HG02623 (cell line): Measurements from ENCODE around the gene UBE4A.

Experiments used
- ATAC-seq: cut with Tn5 transposase; IDR thresholded peaks from one replicate; pipeline ENCODE4 v1.9.1; 2021; ENCODE audit warnings: moderate library complexity; ENCODE audit not compliant: unreplicated experiment

UBE4A gene

DNA sequence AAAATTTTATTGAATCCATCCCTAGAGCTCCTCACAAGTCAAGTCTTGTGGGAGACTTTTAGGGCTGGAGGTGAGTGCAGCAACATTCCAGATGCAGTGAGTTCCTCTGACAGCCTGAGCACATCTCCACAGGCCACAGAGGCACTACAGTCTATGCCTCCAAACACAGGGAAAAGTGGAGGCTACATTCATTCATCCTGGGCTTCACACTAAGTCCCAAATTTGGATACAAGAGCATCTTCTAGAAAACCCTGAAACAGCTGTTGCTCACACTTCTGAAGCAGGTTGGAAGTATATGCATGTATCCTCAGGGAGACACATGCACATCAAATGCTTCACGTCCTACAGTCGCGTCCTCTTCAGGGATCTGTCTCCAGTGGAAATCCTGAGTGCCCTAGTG, 18.1 kb upstream of the UBE4A start:
- no peak for ATAC-seq

DNA sequence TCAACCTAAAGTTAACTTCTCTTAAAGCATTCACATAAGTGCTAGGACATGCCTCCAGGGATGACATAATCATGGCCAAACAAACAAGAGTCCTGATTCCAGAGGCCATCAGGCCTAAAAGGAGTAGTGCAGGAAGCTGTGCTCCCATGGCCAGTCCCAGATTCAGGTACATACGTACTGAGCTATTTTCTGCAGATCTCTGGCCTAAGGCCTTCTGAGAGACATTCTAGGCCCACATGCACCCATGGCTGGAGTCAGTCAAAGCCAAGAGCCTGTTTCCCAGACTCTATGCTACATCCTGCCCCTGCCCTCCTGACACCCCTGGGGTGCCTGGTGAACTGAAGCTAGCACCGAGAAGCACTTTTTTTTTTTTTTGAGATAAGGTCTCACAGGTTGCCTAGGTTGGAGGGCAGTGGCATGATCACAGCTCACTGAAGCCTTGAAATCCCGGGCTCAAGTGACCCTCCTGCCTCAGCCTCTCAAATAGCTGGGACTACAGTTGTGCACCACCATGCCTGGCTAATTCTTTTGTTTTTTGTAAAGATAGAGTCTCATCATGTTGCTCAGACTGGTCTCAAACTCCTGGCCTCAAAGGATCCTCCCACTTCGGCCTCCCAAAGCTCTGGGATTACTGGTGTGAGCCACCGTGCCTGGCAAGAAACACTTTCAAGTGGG, 17.4 kb upstream of the UBE4A start:
- ATAC-seq = no peak

DNA sequence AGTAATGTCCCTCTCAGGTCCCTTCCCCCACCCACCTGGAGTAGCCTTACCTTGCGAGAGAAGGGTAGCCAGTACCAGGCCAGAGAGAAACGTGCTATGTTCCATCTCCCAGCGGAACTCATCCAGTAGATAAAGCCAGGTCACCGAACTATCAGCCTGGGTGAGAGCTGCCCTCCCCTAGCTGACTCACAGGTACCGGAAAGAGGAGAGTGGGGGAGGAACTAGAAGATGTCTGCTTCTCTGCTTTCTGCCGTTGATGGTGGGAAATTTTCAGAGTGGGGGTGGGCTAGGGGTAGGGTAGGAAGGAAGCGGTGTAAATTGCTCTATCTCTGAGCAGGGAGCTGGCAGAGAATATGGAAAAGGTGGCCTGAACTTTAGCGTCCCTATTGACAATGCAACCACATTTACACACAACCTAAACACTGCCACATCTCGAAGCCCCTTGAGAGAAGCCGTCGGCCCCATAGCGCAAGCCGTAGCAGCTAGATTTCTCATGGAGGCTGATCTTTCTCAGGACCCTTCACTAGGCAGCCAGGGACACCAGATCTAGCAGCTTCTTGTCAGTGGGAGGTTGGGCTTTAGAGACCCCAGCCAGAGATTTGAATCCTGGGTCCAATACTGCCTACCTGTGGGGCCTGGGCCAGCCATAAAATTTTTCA, 16.8 kb upstream of the UBE4A start, which contains the start of gene CD3D:
Gene CD3D (minus strand): TSS at position 203 of the 659 bp plus-strand sequence. CDS start 98 bp downstream, at position 105.
- ATAC-seq = no peak

DNA sequence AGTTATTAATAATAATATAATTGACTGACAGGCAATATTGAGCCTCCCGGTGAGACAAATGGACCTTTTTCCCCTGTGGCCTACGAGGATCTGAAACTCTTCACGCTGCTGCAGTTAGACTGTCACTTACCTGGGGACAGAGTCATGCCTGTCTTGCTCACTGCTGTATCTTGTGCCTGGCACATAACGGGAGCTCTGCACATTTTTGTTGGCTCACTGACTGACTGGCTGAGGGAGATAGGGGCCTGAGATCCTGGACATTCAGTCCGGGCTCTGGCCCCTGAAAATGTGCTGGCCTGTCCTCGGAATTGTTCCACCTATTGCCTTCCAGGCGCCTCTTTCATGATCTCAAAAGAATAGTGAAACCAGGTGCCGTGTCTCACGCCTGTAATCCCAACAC, 16.2 kb upstream of the UBE4A start:
- ATAC-seq = no peak

DNA sequence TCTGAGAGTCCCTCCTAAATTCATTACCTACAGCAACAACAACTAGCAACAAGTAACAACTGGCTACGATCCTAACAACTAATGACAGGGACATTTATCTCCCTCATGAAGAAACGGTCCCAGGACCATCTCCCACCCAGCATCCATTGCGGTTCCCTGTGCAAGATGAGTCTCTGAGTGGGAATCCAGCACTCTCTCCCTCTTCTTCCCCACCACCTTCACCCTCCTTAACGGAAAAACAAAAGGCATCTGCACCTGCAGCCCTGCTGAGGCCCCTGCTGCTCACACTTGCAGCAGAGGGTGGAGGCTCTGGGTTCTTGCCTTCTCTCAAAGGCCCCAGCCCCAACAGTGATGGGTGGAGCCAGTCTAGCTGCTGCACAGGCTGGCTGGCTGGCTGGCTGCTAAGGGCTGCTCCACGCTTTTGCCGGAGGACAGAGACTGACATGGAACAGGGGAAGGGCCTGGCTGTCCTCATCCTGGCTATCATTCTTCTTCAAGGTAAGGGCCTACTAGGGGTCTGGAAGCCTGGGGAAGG, 15.4 kb upstream of the UBE4A start, which contains the start of gene CD3G:
Gene CD3G (plus strand): TSS at position 364 of the 535 bp plus-strand sequence. CDS start 80 bp downstream, at position 444.
- ATAC-seq = no peak

DNA sequence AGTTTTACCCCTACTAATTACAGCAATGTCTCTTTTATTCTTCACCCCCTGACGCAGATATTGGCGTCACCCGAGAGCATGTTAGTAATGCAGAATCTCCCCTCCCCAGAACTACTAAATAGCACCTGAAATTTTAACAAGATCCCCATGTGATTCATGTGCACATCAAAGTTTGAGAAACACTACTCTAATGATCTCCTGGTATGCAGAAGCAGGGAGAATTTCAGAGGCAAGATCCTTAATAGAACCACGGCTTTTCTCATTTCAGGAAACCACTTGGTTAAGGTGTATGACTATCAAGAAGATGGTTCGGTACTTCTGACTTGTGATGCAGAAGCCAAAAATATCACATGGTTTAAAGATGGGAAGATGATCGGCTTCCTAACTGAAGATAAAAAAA, 9.9 kb upstream of the UBE4A start:
- ATAC-seq = no peak

DNA sequence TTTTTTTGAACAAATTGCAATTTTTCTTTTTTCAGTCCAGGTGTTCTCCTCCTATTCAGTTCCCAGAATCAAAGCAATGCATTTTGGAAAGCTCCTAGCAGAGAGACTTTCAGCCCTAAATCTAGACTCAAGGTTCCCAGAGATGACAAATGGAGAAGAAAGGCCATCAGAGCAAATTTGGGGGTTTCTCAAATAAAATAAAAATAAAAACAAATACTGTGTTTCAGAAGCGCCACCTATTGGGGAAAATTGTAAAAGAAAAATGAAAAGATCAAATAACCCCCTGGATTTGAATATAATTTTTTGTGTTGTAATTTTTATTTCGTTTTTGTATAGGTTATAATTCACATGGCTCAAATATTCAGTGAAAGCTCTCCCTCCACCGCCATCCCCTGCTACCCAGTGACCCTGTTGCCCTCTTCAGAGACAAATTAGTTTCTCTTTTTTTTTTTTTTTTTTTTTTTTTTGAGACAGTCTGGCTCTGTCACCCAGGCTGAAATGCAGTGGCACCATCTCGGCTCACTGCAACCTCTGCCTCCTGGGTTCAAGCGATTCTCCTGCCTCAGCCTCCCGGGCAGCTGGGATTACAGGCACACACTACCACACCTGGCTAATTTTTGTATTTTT, 6.2 kb upstream of the UBE4A start:
- ATAC-seq = no peak

DNA sequence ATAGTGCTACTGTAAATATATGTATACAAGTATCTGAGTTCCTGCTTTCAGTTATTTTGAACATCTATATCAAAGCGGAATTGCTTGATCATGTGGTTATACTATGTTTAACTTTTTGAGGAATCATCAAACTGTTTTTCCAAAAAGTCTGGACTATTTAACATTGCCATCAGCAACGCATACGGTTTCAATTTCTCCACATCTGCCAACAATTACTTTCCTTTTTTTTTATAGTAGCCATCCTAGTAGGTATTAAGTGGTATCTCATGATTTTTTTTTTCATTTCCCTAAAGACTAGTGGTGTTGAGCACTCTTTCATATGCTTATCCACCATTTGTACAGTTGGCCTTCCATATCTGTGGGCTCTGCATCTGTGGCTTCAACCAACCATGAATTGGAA, 1.3 kb upstream of the UBE4A start:
- ATAC-seq = no peak

DNA sequence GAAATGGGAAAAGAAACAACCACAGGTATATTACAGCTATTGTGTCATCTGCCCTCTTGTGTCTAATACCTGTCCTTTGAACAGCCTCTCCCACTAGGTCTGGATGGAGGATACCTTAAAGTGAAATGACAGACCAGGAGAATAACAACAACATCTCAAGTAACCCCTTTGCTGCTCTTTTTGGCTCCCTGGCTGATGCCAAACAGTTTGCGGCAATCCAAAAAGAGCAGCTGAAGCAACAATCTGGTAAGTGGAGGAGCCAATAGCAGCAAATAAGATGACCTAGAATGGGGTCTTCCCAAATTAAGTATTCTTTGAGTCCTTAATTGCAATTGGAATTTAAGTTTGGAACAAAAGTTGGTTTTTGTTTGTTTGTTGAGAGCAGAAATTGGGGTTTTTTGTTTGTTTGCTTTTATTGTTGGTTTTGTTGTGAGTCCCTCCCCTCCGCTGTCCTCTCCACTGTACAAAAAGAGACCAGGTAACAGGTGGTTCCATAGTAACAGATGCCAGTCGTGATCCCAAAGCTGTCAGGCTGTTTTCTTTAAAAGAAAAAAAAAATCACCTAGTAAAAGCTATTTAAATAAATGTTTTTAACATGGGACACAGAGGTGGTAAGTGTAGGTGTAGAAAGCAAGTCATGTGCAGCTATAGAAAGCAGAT, 5.7 kb downstream of the UBE4A start:
- ATAC-seq = no peak

DNA sequence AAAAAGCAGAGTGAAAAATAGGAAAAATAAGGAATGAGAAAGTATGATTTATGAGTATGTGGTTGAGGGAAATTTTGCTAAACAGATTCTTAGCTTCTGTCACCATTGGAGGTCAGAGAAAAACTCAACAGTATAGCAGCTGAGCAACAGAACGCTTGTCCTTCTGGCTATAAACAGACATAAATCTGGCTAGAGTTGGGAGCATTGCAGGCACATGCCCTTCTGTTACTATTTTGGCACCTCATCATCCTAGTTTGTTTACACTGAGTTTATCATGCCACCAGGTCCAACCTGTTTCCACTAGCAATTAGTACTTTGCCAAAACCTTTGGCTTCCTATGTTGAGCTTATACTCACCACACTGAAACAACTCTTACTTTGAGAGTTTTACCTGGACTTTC, 6.9 kb downstream of the UBE4A start:
- ATAC-seq = no peak

DNA sequence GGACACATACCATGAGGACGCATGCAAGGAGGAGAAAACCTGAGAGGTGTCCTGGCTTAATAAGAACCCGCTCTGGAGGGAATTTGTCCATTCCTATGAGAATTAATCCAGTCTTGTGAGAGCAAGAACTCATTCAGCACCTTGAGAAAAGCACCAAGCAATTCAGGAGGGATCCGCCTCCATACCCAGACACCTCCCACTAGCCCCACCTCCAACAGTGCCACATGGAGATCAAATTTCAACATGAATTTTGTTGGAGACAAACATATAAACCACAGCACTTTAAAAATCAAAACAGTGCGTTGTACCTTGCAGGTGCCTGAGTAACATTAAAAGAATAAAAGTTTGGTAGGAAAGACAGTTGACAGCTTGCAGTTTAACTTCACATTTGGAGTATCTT, 11.4 kb downstream of the UBE4A start:
- no peak for ATAC-seq

DNA sequence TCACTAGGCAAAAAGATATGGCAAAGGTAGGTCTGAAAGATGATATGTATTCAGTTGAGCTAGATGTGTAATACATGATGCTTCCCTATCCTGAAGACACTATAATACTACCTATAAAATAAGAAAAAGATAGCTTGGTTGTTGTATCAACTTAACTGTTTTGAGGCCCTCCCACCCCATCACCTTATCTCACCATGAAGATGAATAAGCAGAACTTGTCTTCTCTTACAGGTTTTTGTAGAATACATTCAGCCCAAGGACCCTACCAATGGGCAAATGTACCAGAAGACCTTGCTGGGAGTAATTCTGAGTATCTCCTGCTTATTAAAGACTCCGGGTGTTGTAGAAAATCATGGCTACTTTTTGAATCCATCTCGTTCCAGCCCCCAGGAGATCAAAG, 13.9 kb downstream of the UBE4A start:
- ATAC-seq = no peak

DNA sequence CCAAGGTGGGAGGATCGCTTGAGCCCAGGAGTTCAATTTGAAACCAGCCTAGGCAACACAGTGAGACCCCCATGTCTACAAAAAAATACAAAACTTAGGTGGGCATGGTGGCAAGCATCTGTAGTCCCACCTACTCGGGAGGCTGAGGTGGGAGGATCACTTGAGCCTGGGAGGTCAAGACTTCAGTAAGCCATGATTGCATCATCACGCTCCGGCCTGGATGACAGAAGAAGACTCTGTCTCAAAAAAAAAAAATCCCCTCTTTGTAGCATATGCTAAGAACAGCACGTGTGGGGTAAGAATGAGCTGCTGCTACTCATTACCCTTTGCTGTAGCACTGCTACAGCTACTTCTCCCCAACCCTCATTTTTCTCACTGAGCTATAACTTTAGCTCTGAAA, 14.5 kb downstream of the UBE4A start:
- no peak for ATAC-seq

DNA sequence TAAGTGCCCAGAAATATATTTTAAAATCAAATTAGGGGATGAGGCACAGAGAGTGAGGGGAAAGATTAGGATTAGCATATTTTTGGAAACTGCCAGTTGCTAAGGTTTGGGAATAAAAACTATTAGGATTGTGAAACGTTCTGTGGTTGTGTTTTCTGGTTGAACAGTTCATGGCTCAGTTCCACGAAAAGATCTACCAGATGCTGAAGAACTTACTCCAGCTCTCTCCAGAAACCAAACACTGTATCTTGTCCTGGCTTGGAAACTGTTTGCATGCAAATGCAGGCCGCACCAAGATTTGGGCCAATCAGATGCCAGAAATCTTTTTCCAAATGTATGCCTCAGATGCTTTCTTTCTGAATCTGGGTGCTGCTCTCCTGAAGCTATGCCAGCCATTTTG, 15.3 kb downstream of the UBE4A start:
- ATAC-seq = no peak

DNA sequence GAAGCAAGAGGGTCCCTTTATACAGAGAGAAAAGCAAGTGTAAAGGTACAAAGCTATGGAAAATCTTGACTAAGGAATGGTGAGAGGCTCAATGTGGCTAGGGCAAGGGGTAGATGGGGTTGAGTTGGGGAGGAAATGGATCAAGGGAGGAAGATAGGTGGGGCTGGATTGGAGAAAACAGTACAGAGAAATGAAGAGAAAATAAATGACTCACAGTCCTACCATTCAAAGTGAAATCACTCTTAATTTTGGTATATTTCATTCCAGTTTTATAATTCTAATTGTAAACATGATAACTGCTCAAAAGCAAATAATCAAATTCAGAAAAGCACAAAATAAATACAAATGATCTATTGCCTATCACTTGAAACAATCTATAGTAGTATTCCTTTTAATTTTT, 16.6 kb downstream of the UBE4A start:
- no peak for ATAC-seq

DNA sequence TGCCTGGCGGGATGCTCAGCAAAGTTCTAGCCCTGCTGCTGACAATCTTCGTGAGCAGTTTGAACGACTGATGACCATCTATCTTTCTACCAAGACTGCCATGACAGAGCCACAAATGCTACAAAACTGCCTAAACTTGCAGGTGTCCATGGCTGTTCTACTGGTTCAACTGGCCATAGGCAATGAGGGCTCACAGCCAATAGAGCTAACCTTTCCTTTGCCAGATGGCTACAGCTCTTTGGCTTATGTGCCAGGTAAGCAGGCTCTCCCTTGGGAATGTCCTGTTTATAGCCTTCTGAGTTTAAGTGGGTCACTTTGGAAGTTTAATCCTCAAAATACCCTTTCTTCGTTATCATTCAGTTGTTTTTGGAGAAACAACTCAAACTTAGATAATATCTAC, 20.1 kb downstream of the UBE4A start:
- ATAC-seq = no peak

DNA sequence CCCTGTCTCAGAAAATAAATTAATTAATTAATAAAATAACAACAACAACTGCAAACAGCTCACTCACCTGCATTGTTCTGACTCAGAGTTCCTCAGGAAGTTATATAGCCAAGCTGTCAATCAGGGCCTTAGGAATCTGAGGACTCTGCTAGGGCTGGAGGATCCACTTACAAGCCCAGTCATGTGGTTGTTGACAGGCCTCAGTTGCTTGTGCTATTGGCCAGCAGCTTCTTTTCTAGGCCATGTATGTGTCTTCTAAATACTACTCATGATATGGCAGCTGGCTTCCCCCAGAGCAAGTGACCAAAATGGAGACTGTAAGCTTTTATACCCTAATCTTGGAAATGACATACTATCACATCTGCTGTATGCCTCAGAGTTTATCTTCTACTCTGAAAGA, 21.2 kb downstream of the UBE4A start:
- ATAC-seq = no peak

DNA sequence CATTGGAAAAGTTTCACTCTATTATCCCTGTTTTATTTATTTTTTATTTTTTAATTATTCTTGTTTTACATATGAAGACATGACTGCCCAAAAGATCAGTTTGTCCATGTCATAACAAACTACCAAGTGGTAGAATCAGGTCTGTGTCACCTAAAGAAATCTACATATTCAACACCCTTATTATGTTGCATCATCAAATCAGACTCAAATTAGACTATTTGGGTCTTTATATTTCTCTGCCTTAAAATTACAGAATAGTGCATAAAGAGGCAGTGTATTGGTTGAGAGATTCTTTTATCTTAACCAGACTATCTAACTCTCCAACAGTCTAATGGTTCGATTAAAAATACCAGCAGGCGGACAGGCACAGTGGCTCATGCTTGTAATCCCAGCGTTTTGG, 23.6 kb downstream of the UBE4A start:
- no peak for ATAC-seq

DNA sequence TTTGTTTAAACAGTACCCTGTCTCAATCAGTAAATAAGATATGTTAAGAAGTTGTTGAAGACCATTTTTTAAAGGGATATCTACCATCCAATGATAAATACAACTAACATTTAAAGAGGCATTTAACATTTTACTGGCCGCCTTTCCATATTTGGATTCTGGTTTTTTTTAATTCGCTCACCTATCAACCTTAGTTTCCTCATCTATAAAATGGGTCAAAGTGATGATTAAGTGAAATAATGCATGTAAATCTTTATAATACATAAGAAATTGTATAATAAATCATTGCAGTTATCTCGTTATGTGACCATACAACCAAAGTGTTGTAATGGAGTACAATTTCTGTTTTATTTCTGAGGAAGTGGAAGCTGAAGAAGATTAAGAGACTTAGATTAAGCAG, 24.3 kb downstream of the UBE4A start:
- ATAC-seq = no peak

DNA sequence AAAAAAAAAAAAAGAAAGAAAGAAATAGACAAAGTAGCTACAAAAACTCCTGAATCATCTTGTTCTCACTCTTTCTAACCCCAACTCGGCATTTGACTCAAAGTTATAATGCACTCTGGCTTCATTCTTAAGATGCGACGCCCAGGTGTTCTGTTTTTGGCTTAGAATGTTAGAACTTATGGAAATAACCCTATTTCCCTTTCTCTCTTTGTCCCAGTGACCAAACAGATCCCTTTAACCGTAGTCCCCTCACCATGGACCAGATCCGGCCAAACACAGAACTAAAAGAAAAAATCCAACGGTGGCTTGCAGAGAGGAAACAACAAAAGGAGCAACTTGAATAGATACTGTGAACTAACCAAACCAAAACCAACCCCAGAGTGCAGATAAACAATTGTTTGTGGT, 36.7 kb downstream of the UBE4A start:
- no peak for ATAC-seq

DNA sequence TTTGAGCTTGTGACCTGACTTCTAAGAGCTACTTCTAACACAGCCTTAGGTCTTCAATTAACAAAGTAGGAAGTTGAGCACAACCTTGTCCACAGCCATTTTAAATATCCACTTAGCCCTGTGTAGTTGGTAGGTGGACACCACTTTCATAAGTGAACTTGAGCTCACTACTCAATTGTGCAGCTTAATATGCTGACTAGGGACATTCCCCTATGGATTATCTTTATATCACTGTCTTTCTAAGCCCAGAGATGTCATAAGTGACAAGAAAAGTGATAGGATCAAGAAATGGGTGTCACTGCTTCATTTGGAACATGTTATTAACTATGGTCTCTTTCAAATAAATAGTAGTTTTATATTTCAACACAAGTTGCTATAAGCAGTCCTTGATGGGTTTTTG, 38.0 kb downstream of the UBE4A start:
- ATAC-seq = no peak
